ENCODE data around the gene CACNB4. TPM values are rescaled to one million over a fixed set of nuclear protein-coding genes. Genes with fewer than 3 reads are reported as not detected.
"Not testable (repeated sequence)": the region's sequence is repeated elsewhere in the genome, so short reads cannot be mapped to it uniquely, and the experiment has no call there.

CACNB4 gene
- total RNA-seq, 2 experiments from 2014 or later, result 0.54 to 0.56 TPM

DNA sequence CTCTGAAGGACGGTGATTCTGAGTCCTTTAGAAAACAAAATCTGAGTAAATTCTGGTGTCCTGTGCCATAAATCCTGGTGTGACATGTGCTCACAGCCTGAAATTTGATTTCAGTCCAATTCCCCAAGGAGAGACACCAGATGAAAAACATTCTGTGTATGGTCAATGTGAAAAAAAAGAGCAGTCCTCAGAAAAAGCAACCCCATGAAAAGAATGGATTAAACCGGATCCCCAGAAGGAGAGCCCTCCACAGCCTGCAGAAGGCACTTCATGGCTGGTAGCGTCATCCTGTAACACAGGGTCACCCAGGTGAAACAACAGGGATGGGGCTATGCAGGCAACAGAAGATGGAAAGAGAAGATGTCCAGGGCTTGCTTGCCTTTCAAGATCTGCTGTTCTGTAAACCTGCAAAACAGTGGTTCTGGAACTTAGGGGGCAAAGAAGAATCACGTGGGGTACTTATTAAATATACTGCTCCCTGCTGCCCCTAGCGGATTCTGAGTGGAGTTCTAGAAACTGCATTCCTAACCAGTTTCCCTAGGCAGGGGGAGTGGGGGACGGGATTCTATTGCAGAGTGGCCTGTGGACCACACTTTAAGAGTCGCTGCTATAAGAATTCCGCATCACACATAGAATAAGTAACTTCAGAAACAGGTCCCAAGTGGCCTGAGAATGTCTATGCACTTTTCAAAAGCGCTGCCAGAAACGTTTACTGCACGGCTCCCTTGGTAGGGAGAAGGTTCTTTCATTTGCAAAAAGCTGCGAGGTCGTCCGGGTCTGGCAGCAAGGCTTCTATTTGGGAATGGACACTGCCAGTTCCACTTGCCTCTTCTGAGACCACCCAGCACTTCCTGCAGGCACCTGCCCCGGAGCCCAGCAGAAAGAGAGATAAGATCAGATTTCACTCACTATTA is 151.7 kb downstream of the CACNB4 start:
- H3K36me3 Mint-ChIP-seq, result no peaks in the 10 kb centered on the region
- peaks cover 17% of the 10 kb centered on the region for H3K27me3 Mint-ChIP-seq
- peak; percentile 6 for DNase-seq
- peaks cover 12% of the 10 kb centered on the region for H3K4me1 Mint-ChIP-seq
- no peak overlapping the region for H3K27ac Mint-ChIP-seq
- no peak overlapping the region for H3K4me3 Mint-ChIP-seq
- peaks cover 9% of the 10 kb centered on the region for H3K9me3 Mint-ChIP-seq

DNA sequence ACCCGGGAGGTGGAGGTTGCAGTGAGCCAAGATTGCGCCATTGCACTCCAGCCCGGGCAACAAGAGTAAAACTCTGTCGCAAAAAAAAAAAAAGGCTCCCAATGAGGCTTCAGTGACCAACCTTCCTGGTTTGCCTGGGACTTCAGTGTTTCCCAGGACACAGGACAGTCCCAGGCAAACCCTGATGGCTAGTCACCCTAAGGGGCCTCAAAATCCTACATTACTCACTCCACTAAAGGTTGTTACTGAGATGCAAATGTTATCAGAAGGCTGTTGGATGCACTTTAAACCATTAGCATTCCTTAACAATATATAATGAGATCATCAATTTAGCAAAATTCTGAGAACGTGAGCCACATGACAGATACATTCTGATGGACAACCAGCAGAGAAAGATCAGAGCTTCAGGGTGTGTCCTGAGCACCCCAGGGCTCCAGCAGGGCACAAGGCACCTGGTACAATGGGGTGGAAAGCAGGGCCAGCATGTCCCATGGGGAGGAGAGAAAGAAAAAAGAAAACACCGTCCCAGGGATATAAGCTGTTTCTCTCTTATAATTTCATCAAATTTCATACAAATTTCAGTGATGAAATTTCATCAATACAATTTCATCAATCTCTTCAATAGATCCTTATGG is 152.5 kb downstream of the CACNB4 start:
- Mint-ChIP-seq H3K9me3 (peaks cover 9% of the 10 kb centered on the region), H3K36me3 (no peaks in the 10 kb centered on the region), H3K27me3 (peaks cover 17% of the 10 kb centered on the region), H3K27ac (no peak overlapping the region), H3K4me3 (no peak overlapping the region), H3K4me1 (peaks cover 12% of the 10 kb centered on the region)
- DNase-seq, result no peak

DNA sequence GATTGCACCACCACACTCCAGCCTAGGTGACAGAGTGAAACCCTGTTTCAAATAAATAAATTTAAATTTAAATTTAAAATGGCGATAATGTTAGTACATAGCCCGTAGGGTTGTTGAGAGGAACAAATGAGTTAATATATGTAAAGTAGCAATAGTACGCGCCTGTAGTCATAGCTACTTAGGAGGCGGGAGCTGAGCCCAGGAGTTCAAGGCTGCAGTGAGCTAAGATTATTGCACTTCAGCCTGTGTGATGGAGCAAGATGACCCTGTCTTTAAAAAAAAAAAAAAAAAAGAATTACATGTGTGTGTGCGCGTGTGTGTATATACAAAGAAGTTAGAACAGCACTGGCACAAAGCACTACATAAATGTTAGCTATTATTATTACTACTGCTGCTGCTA is 153.2 kb downstream of the CACNB4 start:
- no peak overlapping the region for H3K4me3 Mint-ChIP-seq
- DNase-seq, result no peak
- peaks cover 12% of the 10 kb centered on the region for H3K4me1 Mint-ChIP-seq
- no peaks in the 10 kb centered on the region for H3K36me3 Mint-ChIP-seq
- H3K27ac Mint-ChIP-seq, result no peak overlapping the region
- peaks cover 9% of the 10 kb centered on the region for H3K9me3 Mint-ChIP-seq
- H3K27me3 Mint-ChIP-seq, result peaks cover 17% of the 10 kb centered on the region

DNA sequence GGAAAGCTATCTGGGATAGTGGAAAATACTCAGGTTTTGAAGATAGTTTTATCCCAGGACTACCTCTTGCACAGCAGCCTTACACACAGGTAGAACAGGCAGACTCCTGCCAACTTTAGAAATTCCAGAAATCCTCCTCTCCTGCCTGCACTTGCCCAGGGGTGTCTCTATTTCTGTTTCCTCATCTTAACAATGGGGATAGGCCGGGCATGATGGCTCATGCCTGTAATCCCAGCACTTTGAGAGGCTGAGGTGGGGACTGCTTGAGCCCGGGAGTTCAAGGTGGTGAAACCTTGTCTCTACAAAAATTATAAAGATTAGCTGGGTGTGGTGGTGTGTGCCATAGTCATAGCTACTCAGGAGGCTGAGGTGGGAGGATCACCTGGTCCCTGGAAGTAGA is 153.7 kb downstream of the CACNB4 start:
- peaks cover 17% of the 10 kb centered on the region for H3K27me3 Mint-ChIP-seq
- no peak overlapping the region for H3K27ac Mint-ChIP-seq
- H3K4me1 Mint-ChIP-seq, result peaks cover 12% of the 10 kb centered on the region
- no peaks in the 10 kb centered on the region for H3K36me3 Mint-ChIP-seq
- H3K9me3 Mint-ChIP-seq, result peaks cover 9% of the 10 kb centered on the region
- DNase-seq, result no peak
- H3K4me3 Mint-ChIP-seq, result no peak overlapping the region

- DNase-seq, result no peak
- peaks cover 24% of the 10 kb centered on the region for H3K27me3 Mint-ChIP-seq
- no peak overlapping the region for H3K4me3 Mint-ChIP-seq
- H3K4me1 Mint-ChIP-seq, result peaks cover 12% of the 10 kb centered on the region
- peaks cover 9% of the 10 kb centered on the region for H3K9me3 Mint-ChIP-seq
- no peak overlapping the region for H3K27ac Mint-ChIP-seq
- H3K36me3 Mint-ChIP-seq, result no peaks in the 10 kb centered on the region
These were observed 155.4 kb downstream of the CACNB4 start for GRCh38 chr2:151943461-151943860.

GRCh38 chr2:151942540-151943205 is 156.2 kb downstream of the CACNB4 start:
- not testable (repeated sequence) for H3K36me3 Mint-ChIP-seq, H3K9me3 Mint-ChIP-seq, H3K4me3 Mint-ChIP-seq, H3K27ac Mint-ChIP-seq, DNase-seq, H3K4me1 Mint-ChIP-seq
- H3K27me3 Mint-ChIP-seq, result peaks cover 29% of the 10 kb centered on the region

DNA sequence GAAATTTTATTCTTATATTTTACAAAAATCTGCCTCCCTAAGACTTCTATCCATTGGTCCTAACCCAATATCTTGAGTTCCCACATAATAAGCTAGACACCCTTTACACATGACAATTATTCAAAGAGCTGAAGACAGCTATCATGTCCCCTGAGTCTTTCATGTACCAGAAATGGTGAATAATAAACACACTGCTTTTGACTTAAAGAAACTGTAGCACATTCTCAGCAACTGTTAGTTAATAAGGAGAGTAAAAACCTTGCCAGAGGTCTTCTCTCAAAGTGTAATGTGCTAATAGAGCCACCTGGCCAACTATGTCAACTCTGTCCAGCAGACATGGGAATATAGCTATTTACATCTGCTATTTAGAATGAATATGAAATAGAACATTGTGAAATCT is 160.9 kb downstream of the CACNB4 start:
- peaks cover 13% of the 10 kb centered on the region for H3K27me3 Mint-ChIP-seq
- H3K4me1 Mint-ChIP-seq, result no peaks in the 10 kb centered on the region
- H3K4me3 Mint-ChIP-seq, result no peak overlapping the region
- H3K27ac Mint-ChIP-seq, result no peak overlapping the region
- H3K36me3 Mint-ChIP-seq, result no peaks in the 10 kb centered on the region
- peaks cover 5% of the 10 kb centered on the region for H3K9me3 Mint-ChIP-seq
- no peak for DNase-seq

GRCh38 chr2:151936626-151937025 is 162.2 kb downstream of the CACNB4 start:
- DNase-seq, result no peak
- Mint-ChIP-seq H3K4me1 (no peaks in the 10 kb centered on the region), H3K36me3 (no peaks in the 10 kb centered on the region), H3K27me3 (peaks cover 13% of the 10 kb centered on the region), H3K27ac (no peak overlapping the region), H3K4me3 (no peak overlapping the region), H3K9me3 (no peaks in the 10 kb centered on the region)

DNA sequence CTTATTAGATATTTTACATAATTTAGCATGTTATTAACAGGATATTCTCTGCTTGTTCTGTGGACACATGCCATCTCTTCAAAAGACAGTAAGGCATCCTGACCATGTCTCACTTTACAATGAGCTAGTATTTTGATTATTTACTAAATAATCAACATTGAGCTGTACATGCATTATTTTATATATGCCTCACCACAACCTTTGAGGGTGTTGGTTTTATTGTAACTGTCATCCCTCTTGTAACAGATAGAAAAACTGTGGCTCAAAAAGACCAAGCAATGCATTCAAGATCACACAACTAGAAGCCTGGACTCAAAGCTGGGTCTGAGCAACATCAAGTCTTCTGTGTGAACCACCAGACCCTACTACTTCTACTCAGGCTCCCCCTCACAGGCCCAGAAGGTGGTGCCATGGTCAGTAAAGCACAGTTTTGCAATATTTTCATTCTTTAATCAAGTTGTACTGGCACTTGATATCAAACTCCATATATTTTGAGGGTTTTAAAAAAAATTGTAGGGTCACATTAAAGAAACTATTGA is 165.5 kb downstream of the CACNB4 start:
- no peaks in the 10 kb centered on the region for H3K4me1 Mint-ChIP-seq
- H3K9me3 Mint-ChIP-seq, result no peaks in the 10 kb centered on the region
- no peak overlapping the region for H3K4me3 Mint-ChIP-seq
- H3K36me3 Mint-ChIP-seq, result no peaks in the 10 kb centered on the region
- no peak for DNase-seq
- H3K27me3 Mint-ChIP-seq, result peaks cover 4% of the 10 kb centered on the region
- H3K27ac Mint-ChIP-seq, result no peak overlapping the region

- H3K36me3 Mint-ChIP-seq, result no peaks in the 10 kb centered on the region
- H3K4me1 Mint-ChIP-seq, result no peaks in the 10 kb centered on the region
- no peak overlapping the region for H3K4me3 Mint-ChIP-seq
- H3K27ac Mint-ChIP-seq, result no peak overlapping the region
- no peaks in the 10 kb centered on the region for H3K9me3 Mint-ChIP-seq
- DNase-seq, result no peak
- H3K27me3 Mint-ChIP-seq, result no peaks in the 10 kb centered on the region
These were observed 167.1 kb downstream of the CACNB4 start for GRCh38 chr2:151931756-151932155.

- no peaks in the 10 kb centered on the region for H3K27me3 Mint-ChIP-seq
- H3K27ac Mint-ChIP-seq, result no peak overlapping the region
- H3K9me3 Mint-ChIP-seq, result no peaks in the 10 kb centered on the region
- H3K4me3 Mint-ChIP-seq, result no peak overlapping the region
- no peak for DNase-seq
- no peaks in the 10 kb centered on the region for H3K4me1 Mint-ChIP-seq
- H3K36me3 Mint-ChIP-seq, result no peaks in the 10 kb centered on the region
These were observed 167.7 kb downstream of the CACNB4 start for GRCh38 chr2:151931030-151931611.

DNA sequence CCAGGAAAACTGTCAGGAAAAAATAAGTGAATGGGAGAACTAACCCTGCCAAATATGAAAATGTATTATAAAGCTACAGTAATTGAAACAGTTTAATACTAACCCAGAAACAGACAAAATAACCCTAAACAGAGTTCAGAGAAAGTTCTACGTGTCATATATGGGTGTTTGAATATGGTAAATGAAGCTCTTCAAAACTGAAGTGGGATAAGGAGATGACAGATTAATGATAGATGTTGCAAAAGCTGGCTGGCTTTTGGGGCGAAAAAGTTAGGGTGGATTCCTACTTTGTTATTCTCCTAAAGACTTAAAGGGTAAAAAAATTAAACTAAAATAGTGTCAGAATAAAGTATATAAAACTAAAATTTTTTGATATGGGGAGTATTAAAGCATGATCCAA is 168.8 kb downstream of the CACNB4 start:
- H3K36me3 Mint-ChIP-seq, result no peaks in the 10 kb centered on the region
- no peak overlapping the region for H3K4me3 Mint-ChIP-seq
- no peak for DNase-seq
- no peaks in the 10 kb centered on the region for H3K9me3 Mint-ChIP-seq
- H3K27me3 Mint-ChIP-seq, result no peaks in the 10 kb centered on the region
- no peak overlapping the region for H3K27ac Mint-ChIP-seq
- no peaks in the 10 kb centered on the region for H3K4me1 Mint-ChIP-seq

DNA sequence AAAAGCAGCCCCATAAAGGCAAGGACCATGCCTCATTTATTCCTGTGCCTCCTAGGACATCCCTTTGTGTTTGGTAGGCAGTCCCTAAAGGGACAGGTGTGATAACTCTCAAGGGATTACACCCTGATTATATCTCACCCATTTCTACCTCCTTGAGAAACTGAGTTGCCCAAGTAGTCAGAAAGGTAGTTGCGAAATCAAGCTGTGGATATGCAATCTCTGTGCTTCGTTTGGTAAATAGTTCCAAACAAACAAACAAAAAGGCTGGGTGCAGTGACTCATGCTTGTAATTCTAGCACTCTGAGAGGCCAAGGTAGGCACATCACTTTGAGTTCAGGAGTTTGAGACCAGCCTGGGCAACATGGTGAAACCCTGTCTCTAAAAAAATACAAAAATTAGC is 170.5 kb downstream of the CACNB4 start:
- DNase-seq, result no peak
- Mint-ChIP-seq H3K27me3 (no peaks in the 10 kb centered on the region), H3K4me1 (no peaks in the 10 kb centered on the region), H3K9me3 (no peaks in the 10 kb centered on the region), H3K27ac (no peak overlapping the region), H3K4me3 (no peak overlapping the region), H3K36me3 (no peaks in the 10 kb centered on the region)

- no peak for DNase-seq
- no peaks in the 10 kb centered on the region for H3K4me1 Mint-ChIP-seq
- no peak overlapping the region for H3K27ac Mint-ChIP-seq
- no peaks in the 10 kb centered on the region for H3K27me3 Mint-ChIP-seq
- H3K36me3 Mint-ChIP-seq, result no peaks in the 10 kb centered on the region
- H3K9me3 Mint-ChIP-seq, result no peaks in the 10 kb centered on the region
- no peak overlapping the region for H3K4me3 Mint-ChIP-seq
These were observed 171.2 kb downstream of the CACNB4 start for GRCh38 chr2:151927501-151928221.

All from activated naive CD8-positive, alpha-beta T cell treated with anti-CD3 and anti-CD28 coated beads for 36 hours (primary cell).